Activated CD8-positive, alpha-beta memory T cell treated with anti-CD3 and anti-CD28 coated beads, Interleukin-2, amount 50 U/mL, for 48 hours (primary cell): Measurements from ENCODE around the gene MAD1L1.

ENCODE experiments used
- DNase-seq: peaks from one replicate; pipeline ENCODE4 v3.0.0-alpha.2; 2020

Gene MAD1L1

DNA sequence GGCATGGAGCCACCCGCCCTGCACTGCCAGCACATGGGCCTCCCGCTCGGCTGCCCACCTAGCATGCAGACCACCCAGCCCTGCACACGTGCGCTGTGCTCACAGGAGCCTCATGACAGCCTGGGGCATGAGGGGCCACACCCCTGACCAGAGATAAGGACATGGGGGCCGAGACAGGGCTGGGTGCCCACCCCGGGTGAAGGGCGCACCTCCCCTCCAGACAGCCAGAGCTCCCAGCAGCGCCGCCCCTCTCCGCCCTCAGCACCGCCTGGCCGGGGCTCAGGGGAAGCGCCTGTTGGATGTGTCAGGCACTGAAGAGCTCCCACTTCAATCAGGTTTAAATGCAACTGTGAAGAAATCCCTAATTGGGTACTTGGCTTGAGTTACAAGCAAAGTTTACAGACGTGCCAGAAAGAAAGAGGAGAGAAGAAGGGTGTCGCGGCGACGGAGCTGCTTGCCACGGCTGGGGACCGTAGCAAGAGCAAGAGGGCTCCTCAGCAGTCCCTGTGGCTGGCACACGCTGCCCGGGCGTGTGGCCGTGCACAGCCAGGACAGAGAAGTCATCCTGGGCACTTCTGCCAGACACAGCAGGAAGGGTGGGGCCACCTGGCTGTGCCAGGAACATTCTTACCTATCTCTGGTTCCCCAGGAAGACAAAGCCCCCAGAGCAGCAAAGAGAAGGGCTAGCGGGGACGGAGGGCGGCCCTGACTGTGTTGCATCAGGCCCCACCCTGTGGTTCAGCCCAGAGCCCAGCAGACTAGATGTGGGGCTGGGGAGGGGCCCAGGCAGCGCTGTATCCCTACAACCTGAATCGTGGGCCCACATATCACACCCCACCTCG, 315.3 kb downstream of the MAD1L1 start:
- DNase-seq: no peak

GRCh38 chr7:1916601-1916970, 316.2 kb downstream of the MAD1L1 start:
- no peak for DNase-seq

- no peak for DNase-seq
Observed at GRCh38 chr7:1915956-1916600, 316.7 kb downstream of the MAD1L1 start.

DNA sequence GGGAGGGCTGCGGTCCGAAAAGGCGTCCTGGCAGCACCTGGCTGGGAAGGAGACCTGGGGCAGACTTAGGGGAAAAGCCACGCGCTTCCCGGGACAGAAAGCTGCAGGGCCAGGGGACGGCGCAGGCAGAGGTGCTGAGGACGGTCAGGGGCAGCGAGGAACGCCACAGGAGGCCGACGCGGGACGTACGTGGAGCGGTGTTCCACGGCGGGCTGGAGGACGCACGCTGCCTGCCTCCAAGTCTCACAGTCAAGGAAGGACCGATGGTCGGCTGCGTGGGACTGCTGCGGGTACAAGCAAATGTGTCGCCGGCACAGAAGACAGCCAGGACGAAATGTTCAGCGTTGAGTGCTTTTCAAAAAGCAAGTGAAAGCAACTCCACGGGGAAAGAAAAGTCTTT, 317.4 kb downstream of the MAD1L1 start:
- no peak for DNase-seq

- DNase-seq: no peak
Observed at GRCh38 chr7:1914743-1915142, 318.0 kb downstream of the MAD1L1 start.

- no peak for DNase-seq
Observed at GRCh38 chr7:1914321-1914720, 318.4 kb downstream of the MAD1L1 start.

- no peak for DNase-seq
Observed at GRCh38 chr7:1913466-1914282, 319.1 kb downstream of the MAD1L1 start.

DNA sequence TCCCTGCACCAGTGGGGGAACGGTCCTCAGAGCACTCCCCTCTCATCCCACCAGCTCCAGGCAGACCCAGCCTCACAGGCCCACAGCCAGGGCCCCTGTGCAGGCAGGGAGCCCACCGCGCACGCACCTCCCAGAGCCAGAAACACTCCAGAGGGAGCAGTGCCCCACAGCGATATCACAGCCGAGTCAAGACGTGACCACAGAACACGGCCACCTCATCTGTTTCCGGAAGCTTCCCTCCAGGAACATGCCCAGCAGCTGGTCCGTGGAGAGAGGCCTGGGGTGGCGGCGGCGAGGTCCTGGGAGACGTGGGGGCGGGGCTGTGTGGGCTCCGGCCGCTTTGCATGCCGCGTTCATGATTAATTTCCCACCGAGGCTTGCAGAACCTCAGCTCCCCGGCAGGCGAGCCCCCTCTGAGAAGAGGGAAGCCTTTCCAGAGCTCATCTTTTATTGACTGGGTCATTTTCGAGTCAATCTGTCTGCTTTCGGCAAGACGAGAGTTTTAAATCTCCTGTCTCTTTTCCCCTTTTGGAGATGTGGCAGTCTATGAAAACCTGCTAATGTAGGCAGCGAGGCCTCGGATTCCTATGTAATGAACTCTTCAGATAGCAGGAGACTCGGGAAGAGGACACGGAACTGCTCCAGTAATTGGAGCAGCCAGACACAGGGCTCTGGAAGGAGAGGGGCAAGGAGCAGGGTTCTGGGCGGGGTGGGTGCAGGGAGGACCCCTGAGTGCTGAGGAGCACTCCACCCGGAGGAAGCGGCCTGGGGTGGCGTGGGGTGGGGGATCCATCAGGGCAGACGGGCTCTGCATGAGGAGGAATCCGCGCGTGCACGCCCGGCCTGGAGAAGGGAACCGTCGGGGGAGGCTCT, 319.9 kb downstream of the MAD1L1 start:
- DNase-seq: no peak

GRCh38 chr7:1911571-1911970, 321.2 kb downstream of the MAD1L1 start:
- DNase-seq: no peak

DNA sequence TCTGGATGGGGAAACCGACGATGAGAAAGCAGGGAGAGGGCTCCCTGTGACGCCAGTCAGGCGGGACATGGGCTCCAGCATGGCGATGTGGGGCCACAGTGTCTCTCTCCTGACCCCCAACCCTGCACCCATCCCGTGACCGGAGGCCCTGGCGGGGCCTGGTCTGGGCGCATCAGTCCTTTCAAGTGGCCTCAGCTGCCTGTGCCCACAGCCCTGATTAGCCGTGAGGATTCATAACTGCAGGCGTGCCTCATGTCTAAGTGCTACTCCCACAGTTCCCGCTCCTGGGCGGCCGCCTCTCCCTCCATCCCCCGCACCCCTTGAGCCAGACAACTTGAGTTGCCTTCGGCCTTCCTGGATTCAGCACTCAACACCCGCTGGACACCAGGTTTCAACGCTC, 321.9 kb downstream of the MAD1L1 start:
- no peak for DNase-seq

GRCh38 chr7:1910081-1910685, 322.6 kb downstream of the MAD1L1 start:
- DNase-seq: no peak

DNA sequence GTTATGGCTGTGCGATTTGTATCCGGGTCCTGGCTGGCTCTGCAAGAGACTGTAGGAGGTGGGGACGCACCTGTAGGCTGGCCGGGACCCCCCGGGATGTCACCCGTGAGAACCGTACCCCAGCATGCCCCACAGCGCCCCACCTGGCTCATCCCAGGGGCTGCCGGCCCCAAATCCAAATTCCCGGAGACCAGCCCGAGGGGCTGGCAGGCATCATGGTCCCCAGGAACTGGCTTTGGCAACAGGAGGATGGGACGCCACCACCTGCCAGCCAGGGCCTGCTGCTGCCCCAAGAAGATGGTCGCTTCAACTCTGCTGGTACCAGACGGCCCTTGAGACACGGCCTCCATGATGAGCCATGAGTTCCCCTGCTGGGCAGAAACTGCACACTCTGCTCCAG, 323.3 kb downstream of the MAD1L1 start:
- DNase-seq: no peak

DNA sequence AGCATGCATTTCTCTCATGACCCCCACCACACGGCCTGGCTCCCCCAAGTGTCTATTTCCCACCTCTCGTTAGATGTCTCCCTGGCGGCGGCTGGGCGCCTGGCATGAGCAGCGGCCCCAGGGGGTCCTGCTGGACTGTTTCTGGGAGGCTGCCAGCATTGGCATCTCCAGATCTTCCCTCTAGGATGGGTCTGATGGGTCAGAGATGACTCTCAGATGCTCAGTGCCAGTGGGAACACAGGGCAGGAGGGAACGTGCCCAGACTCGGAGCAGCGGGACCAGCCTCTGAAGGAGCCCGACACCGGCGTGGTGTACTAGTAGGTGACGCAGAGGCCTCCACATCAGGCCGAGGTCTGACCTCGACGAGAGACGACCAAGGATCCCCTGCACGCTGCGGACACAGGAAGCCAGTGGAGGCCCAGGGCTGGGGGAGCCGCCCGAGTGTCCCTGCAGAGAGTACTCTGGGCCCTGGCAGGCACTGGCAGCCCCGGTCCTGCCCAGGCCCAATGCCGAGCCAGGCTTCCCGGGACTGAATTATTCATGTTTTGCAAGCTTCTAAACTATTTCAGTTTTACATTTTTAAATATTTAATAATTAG, 323.8 kb downstream of the MAD1L1 start:
- no peak for DNase-seq

DNA sequence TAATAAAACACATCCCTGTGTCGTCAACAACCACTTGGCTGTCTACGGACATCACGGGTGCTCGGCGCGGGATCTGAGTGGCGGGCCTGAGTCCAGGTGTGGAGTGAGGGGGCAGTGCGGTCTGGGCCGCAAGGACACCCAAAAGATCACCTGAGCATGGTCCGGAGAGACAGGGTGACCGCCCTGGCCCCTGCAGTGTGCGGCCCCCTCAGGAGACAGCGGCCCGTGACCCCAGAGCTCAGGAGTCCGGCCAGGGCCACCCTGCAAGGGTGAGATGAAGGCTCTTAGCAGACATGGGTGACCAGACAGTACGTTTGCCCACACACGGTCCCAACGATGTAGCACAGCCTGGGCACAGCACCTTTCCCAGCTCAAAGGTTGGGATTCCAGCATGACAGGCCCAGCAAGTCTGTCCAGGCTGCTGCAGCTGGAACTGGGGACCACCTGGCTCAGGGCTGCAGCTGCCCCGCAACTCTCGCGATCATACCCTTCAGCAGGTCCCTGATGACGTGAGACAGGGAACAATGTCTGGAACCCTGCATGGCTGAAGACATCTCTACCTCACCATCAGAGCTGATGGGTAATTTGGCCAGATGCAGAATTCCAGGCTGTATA, 324.9 kb downstream of the MAD1L1 start:
- DNase-seq: no peak

GRCh38 chr7:1906988-1907745, 325.6 kb downstream of the MAD1L1 start:
- DNase-seq: no peak

GRCh38 chr7:1906087-1906830, 326.5 kb downstream of the MAD1L1 start:
- DNase-seq: no peak

GRCh38 chr7:1902231-1902855, 330.4 kb downstream of the MAD1L1 start:
- no peak for DNase-seq

GRCh38 chr7:1901431-1902210, 331.1 kb downstream of the MAD1L1 start:
- DNase-seq: no peak

DNA sequence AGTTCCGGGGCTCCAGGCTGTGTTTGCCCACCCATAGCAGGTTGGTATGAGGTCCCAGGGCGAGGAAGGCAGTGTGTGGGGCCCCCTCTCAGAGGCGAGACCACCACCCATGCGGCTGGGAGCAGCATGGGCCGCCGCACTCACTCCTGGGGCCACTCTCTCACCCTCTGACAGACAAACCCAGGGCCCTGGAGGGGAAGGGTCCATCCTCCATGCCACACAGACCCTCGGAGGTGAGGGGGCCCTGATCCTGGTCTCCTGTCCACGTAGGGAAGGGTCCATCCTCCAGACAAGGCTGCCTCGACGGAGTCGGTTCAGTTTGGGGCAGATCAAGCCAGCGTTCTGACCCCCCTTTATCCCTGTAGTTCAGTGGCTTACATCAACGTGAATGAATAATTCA, 331.9 kb downstream of the MAD1L1 start:
- no peak for DNase-seq
